HTERT RPE-1 (cell line): ENCODE data around the gene FRS2.

ENCODE experiments used
- in situ Hi-C: fragments of 300-500 bp; cut with MboI; formaldehyde crosslinking; loops from 4 replicates; pipeline ENCODE4 v1.14.3; 2020; ENCODE audit warnings: low sequenced_read_pairs

FRS2 gene

GRCh38 chr12:69500631-69501030 is 30.4 kb downstream of the FRS2 start:
- in situ Hi-C loops = no loop called here

DNA sequence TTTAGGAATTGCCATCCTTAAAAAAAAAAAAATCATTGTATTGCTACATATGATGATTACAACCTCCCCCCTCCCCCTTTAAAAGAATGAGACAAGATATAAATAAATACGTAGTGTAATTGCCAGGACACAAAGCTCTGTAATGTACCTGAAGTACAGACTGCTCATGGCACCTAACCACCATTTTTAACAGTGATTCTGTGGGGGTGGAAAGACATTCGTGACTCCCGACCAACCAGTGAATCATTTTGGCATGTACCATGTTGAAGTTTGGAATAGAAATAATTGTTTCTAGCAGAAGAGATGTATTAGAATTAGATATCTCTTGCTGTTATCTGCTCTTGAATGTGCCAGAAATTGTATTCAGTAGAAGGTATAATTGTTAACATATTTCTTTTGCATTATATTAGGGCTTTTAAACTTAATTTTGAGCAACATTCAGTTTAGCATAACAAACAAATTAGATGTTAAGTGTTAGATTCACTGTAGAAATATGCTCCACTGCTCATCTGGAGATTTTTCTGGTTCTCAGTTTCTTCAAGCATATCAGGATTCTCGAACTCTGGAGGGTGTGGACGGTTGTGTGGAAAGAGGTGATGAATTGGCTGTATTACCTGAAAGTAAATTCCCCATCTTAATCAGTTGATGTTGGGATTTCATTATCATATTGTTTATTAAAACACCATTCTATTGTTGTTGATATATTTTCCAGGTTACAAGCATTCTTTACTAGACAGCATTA is 31.1 kb downstream of the FRS2 start:
- in situ Hi-C loops = no loop called here

DNA sequence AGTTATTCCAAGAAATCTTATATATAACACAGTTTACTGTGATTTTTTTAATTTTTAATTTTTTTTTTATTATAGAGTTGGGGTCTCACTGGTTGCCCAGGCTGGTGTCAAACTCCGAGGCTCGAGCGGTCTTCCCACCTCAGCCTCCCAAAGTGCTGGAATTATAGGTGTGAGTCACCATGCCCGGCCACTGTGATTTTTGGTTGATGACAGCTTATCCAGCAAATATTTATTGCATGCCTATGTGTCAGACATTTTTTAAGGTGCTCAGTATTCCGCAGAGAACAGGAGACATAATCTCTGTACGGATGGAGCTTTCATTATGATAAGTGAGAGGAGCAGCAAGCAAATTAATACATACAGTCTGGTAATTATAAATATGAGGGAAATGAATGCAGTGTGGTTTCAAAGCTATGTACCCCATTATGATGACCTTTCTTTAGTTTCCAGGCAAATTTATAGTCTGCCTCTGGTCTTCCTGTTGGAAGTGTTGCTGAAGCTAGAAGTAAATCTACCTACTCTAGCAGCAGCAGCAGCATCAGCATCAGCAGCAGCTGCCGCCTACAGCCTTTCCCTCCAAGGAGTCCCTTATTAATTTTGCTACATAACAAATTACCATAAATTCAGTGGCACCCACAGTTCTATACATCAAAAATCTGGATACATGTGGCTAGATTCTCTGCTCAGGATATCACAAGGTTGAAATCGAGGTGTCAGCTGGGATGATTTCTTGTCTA is 32.3 kb downstream of the FRS2 start:
- in situ Hi-C loops = no loop called here

DNA sequence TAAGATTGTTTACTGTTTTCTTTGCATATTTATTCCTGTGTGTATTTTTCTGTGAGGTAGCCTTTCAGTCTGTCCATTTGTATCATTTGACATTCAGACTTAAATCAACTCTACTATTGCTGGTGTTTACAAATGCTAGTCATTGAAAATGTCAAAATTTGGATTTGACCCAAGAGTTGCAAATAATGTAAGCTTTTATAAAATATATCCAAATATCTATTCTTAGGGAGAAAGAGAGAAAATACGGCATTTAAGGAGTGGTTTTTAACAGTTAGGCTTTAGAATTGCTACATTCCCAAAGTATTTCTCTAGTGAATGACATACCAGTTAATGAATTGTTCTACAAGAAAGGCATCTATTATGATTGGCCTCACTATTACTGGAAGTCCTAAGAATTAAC is 37.9 kb downstream of the FRS2 start:
- in situ Hi-C loops = no loop called here

GRCh38 chr12:69508621-69509020 is 38.4 kb downstream of the FRS2 start:
- in situ Hi-C loops = no loop called here

GRCh38 chr12:69509308-69509736 is 39.1 kb downstream of the FRS2 start:
- in situ Hi-C loops = no loop called here

- in situ Hi-C loops = no loop called here
These were observed 40.0 kb downstream of the FRS2 start for GRCh38 chr12:69509904-69510827.

DNA sequence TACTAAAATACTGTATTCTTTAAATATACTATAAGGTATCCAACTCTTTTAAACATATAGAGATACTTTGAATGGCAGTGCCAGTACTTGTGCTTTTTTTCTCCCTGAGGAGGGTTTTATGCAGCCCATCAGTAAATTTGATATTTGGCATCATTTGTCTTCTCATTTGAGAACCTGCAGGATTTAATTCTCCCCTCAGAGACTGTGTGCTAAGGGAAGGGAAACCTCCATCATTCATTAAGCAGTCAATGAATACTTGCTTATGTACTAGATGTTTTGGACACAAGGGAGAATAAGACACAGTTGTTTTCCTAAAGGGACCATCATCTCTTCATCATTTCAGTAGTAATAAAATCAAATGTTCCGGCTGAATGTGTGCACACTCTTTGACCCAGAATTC is 40.8 kb downstream of the FRS2 start:
- in situ Hi-C loops = no loop called here

DNA sequence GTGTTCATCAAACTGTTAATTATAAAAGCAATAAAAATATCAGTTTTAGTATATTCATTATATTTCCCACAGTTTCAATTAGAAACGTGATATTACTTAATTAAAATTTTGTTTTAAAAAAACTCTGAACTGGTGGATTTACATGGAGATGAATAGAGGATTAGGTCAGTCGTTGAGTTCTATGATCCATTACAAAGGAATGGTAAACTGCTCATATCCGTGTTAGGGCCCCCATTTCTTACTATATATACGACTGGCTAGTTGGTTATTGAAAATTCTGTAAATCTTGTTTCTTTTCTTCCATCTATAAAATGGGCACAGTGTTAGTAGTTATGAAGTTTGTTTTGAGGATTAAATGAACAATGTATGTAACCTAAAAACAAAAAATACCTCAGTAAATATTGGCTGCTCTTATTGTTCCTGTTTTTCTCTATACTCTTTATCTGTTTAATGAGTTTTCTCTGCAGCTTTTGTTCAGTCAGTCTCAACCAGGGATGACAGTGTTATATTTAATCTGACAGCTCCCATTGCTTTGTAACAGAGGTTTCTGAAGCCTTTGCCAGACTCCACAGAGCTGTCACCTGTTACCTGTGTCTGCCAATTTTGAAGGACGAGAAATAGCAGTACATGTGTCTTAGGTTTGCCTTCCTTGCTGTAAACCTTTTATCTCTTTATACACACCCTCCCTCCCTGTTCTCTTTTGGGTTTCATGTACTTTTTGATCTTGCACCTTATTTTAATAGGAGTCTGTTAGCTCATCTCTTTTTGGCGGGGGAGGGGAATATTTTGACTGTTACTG is 41.5 kb downstream of the FRS2 start:
- in situ Hi-C loops = no loop called here

DNA sequence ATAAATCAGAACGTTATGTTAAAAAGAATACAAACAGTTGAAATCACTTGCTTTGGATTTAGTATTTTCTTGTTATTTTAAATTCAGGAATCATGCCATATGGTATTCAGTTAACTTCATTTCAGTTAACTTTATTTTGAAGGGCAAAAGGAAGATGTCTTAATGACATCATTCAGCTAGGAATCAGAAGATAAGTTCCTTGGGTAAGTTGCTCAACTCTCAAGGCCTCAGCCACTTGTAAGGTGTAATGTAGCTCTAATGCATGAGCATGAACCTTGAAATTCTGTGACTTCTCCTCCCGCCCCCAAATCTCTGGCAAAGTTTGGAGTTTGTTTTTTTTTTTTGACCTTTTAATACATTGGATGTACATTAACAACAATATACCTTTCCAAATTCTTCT is 42.6 kb downstream of the FRS2 start:
- in situ Hi-C loops = no loop called here

DNA sequence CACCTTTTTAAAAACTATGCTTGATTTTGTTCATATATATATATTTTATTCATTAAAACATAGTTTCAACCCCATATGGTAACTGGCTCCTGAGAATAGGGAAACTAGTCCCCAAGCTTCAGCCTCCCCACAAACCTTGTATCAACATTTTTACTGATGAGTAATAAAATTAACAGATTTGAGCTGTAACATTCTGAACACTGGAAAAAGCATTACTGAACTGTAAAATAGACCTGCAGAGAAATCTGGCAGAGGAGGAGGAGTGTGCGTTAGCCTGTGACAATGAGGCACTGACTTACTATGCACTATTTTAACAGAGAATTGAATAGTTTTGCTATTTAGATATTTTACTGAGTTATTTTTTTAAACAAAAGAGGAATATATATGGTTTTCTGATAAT is 43.1 kb downstream of the FRS2 start:
- in situ Hi-C loops = no loop called here

DNA sequence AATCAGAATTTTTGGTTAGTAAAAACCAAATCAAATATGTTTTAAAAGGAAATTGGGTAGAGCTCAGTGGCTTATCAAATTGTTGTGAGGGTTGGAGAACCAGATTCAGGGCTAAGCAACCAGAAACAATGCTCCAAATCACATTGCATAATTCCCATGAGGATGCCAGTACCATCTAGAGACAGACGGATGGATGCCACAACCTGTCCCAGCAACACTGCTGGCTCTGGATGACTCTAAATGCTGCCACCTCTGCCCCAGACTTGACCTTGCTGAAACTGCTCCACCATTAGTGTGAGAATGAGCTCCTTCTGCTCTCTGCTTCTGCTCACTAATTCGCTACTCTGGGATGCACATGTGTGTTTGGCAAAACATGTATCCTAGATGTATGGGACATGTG is 43.9 kb downstream of the FRS2 start:
- in situ Hi-C loops = no loop called here

DNA sequence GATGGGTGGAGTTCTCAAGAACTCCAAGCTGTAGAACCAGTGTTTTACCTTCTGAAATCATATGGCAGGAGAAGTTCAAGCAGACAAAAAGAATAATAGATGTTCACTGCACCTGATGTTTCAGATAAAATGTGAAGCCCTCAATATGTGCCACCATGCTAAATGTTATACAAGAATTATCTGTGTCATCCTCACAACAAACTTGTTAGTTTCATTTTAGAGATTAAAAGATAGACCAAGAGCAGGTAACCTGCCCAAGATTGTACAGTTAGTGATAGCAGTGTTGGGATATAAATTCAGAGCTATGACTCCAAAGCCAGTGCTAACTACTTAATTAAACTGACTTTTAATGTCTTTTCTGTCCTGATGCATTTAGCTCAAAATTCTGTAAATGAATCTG is 44.7 kb downstream of the FRS2 start:
- in situ Hi-C loops = no loop called here

DNA sequence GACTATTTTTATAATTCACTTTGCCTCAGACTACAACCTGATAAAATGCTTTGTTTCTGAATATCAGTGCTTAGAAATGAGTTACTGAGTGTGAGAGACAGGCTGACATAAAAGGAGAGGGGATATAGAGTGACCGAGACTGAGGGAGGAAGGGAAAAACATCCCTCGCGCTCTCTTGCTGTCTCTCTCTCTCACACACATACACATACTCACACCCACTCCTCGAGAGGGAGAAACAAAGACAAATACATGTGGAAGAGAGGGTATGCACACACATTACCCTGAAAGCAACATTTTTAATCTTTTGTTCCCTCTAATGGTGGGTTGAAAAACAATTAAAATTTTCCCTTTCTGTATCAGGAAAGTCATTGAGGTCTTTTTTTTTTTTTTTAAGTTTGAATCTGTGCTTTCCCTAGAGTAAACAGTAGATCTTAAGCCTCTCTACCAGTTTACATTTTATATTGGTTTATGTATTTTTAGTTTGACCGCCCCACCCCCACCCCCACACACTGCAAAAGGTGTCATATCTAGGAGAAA is 45.3 kb downstream of the FRS2 start:
- in situ Hi-C loops = no loop called here

DNA sequence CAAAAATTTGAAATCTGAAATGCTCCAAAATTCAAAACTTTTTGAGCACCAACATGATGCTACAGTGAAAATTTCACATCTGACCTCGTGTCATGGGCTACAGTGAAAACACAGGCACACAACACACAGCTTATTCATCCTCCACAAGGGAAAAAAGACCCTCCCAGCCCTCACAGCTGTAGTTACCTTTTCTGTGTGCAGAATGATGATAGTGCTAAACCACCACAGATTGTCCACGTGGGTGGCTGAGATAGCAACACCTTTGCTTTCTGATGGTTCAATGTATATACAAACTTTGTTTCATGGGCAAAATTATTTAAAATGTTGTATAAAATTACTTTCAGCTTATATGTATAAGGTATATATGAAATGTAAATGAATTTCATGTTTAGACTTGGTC is 46.8 kb downstream of the FRS2 start:
- in situ Hi-C loops = no loop called here

DNA sequence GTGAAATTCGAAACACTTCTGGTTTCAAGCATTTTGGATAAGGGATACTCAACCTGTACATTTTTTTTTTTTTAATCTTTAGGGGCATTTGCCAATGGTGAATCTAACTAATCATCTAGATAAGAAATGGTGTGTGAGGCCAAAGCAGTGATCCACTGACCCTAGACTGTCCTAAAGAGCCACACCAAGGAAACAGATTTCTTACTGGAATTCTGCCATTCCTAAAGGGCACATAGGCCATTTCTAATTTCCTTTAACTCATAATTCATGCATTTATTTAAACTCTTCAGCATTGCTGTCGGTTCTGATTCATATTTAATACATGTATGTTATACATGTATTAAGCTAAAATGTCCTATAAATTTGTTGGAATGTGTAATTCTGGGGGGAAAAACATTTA is 47.2 kb downstream of the FRS2 start:
- in situ Hi-C loops = no loop called here

GRCh38 chr12:69519871-69520270 is 49.7 kb downstream of the FRS2 start:
- in situ Hi-C loops = no loop called here

GRCh38 chr12:69523433-69524330 is 53.5 kb downstream of the FRS2 start:
- in situ Hi-C loops = no loop called here

GRCh38 chr12:69524331-69524630 is 54.1 kb downstream of the FRS2 start:
- in situ Hi-C loops = no loop called here
